HG03095 (cell line): ENCODE measurements around the gene CYYR1.

ENCODE experiments used
- ATAC-seq: cut with Tn5 transposase; IDR thresholded peaks from one replicate; pipeline ENCODE4 v1.9.1; 2021; ENCODE audit warnings: moderate library complexity; ENCODE audit not compliant: unreplicated experiment

The CYYR1 gene

GRCh38 chr21:26554365-26554764, 18.7 kb downstream of the CYYR1 start:
- no peak for ATAC-seq

GRCh38 chr21:26553898-26554297, 19.2 kb downstream of the CYYR1 start:
- ATAC-seq = no peak

GRCh38 chr21:26550326-26550725, 22.8 kb downstream of the CYYR1 start:
- ATAC-seq = no peak

GRCh38 chr21:26546446-26547097, 26.5 kb downstream of the CYYR1 start:
- ATAC-seq = no peak

GRCh38 chr21:26544201-26544775, 28.8 kb downstream of the CYYR1 start:
- no peak for ATAC-seq

- no peak for ATAC-seq
Measured at GRCh38 chr21:26540651-26541050, 32.4 kb downstream of the CYYR1 start.

- ATAC-seq = no peak
Measured at GRCh38 chr21:26539566-26539965, 33.5 kb downstream of the CYYR1 start.

GRCh38 chr21:26534517-26534916, 38.6 kb downstream of the CYYR1 start:
- no peak for ATAC-seq

- no peak for ATAC-seq
Measured at GRCh38 chr21:26532208-26532607, 40.9 kb downstream of the CYYR1 start.

- no peak for ATAC-seq
Measured at GRCh38 chr21:26529526-26529925, 43.6 kb downstream of the CYYR1 start.

GRCh38 chr21:26528882-26529281, 44.2 kb downstream of the CYYR1 start:
- ATAC-seq = no peak

GRCh38 chr21:26522704-26523103, 50.4 kb downstream of the CYYR1 start:
- no peak for ATAC-seq

- no peak for ATAC-seq
Measured at GRCh38 chr21:26519142-26519541, 53.9 kb downstream of the CYYR1 start.

- no peak for ATAC-seq
Measured at GRCh38 chr21:26515257-26515656, 57.8 kb downstream of the CYYR1 start.

- ATAC-seq = no peak
Measured at GRCh38 chr21:26513212-26513611, 59.9 kb downstream of the CYYR1 start.

GRCh38 chr21:26512664-26513063, 60.4 kb downstream of the CYYR1 start:
- ATAC-seq = no peak

GRCh38 chr21:26508903-26509302, 64.2 kb downstream of the CYYR1 start:
- ATAC-seq = no peak

GRCh38 chr21:26506956-26507355, 66.1 kb downstream of the CYYR1 start:
- no peak for ATAC-seq

- no peak for ATAC-seq
Measured at GRCh38 chr21:26505211-26505610, 67.9 kb downstream of the CYYR1 start.

- ATAC-seq = no peak
Measured at GRCh38 chr21:26503414-26503813, 69.7 kb downstream of the CYYR1 start.

GRCh38 chr21:26501495-26502021, 71.5 kb downstream of the CYYR1 start:
- ATAC-seq = no peak

- no peak for ATAC-seq
Measured at GRCh38 chr21:26499495-26499894, 73.6 kb downstream of the CYYR1 start.
